Measurements from ENCODE around the gene IGFBP7.

DNA sequence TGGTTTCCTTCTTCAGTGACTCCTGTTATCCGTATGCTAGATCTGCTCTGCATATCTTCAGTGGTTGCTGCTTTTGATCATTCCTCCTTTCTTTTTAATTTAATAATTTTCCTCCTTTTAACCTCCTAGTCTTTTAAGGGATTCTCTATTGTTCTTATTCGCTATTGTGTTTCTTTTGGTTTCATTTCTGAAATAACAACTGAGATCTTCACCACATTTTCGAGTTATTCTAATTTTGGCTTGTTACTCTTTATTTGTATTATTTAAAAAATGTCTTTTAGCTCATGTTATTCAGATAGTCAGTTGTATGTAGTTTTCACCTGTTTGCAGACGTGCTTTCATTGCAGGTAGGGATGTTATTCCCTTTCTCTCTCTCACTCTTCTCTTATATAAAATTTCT lies 24.9 kb downstream of the IGFBP7 start:
- TF ChIP-seq, protein P1, sequence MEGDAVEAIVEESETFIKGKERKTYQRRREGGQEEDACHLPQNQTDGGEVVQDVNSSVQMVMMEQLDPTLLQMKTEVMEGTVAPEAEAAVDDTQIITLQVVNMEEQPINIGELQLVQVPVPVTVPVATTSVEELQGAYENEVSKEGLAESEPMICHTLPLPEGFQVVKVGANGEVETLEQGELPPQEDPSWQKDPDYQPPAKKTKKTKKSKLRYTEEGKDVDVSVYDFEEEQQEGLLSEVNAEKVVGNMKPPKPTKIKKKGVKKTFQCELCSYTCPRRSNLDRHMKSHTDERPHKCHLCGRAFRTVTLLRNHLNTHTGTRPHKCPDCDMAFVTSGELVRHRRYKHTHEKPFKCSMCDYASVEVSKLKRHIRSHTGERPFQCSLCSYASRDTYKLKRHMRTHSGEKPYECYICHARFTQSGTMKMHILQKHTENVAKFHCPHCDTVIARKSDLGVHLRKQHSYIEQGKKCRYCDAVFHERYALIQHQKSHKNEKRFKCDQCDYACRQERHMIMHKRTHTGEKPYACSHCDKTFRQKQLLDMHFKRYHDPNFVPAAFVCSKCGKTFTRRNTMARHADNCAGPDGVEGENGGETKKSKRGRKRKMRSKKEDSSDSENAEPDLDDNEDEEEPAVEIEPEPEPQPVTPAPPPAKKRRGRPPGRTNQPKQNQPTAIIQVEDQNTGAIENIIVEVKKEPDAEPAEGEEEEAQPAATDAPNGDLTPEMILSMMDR (conservative IDR thresholded peaks at IDR 0.05; ENCODE audit: low read length), result no peak
- TF ChIP-seq EZH2phosphoT487 (IDR thresholded peaks at IDR 0.05; ENCODE audit: borderline replicate concordance, low read depth, low read length), result no peak
